Smooth muscle cell of the brain vasculature (primary cell): ENCODE measurements around the gene POLR3G.

ENCODE experiments used
- DNase-seq: peaks from one replicate; pipeline ENCODE4 v3.0.0-alpha.2; 2012; ENCODE audit warnings: low read depth, low spot score

Gene POLR3G

DNA sequence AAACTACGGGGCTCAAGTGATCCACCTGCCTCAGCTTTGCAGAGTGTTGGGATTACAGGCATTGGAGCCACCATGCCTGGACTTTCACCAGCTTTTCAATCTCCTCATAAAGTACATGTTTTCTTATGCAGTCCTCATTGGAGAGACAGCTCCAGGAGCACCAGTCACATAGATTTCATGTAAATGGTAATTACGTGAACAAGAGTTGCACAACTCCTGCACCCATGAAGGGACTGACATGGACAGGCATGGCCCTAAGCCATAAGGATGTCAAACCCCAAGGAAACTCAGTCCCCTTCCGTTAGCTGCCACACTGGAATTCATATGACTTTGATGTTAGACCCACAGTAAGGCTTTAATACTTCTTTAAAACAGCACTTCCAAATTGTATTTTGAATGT lies 76.3 kb downstream of the POLR3G start:
- DNase-seq = no peak

- no peak for DNase-seq
These were observed 76.7 kb downstream of the POLR3G start for GRCh38 chr5:90551376-90551775.

- no peak for DNase-seq
These were observed 79.0 kb downstream of the POLR3G start for GRCh38 chr5:90553711-90554110.

- DNase-seq = no peak
These were observed 79.8 kb downstream of the POLR3G start for GRCh38 chr5:90554358-90555006.

GRCh38 chr5:90555666-90556065 lies 81.0 kb downstream of the POLR3G start:
- no peak for DNase-seq

DNA sequence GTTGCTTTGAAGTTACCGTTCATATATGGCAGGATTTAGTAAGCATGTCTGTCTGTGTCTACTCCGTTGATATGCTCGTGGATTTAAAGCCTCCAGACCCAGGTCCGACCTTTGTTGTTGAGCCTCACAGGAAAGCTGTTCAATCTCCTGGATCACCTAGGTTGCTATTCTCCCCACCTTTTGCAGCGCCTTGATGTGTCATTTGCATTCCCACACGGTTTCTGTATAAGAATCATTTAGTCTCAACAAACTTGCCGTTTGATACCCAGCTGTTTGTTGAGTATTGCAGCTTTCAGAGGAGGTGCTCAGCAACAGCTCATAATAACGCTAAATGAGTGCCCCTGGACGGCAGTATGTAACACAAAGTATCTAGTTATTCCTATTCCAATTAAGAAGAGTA lies 82.7 kb downstream of the POLR3G start:
- DNase-seq = no peak

- DNase-seq = no peak
These were observed 83.2 kb downstream of the POLR3G start for GRCh38 chr5:90557871-90558270.

- no peak for DNase-seq
These were observed 83.9 kb downstream of the POLR3G start, which contains the start of gene ADGRV1 for GRCh38 chr5:90558344-90559192. Gene ADGRV1, plus strand, starts transcription at chr5:90558797. Its CDS starts 99 bp downstream, at chr5:90558896.

- DNase-seq = no peak
These were observed 86.1 kb downstream of the POLR3G start for GRCh38 chr5:90560771-90561170.

- no peak for DNase-seq
These were observed 87.1 kb downstream of the POLR3G start for GRCh38 chr5:90561766-90562165.

GRCh38 chr5:90562341-90562740 lies 87.7 kb downstream of the POLR3G start:
- DNase-seq = no peak

DNA sequence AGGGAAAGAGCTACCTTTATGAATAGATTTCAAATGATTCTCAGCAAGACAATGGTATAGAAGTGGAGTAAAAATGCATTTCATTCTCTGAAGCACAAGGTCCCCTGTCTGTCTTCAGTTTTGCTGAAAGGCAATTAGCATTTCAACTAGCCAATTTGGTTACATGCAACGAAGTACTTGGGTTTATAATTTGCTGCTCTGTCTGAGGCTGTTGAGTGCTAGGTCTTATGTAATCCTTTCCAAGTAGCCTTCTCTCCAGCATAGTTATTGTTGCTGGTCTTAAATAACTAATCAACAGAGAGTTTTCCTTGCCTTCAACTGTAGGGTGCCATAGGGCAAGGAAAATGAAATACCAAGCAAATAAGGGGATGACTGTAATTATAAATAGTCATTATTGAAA lies 88.4 kb downstream of the POLR3G start:
- DNase-seq = no peak
